HG03432 (cell line): ENCODE data around the gene NCF1.
A peak's percentile ranks its signal among the peaks of the same experiment; 100 is the strongest.
"Not testable (repeated sequence)": the region's sequence is repeated elsewhere in the genome, so short reads cannot be mapped to it uniquely, and the experiment has no call there.

Source experiments
- ATAC-seq: cut with Tn5 transposase; IDR thresholded peaks from one replicate; pipeline ENCODE4 v1.9.1; 2021; ENCODE audit warnings: mild to moderate bottlenecking, moderate library complexity; ENCODE audit not compliant: unreplicated experiment

NCF1 gene

DNA sequence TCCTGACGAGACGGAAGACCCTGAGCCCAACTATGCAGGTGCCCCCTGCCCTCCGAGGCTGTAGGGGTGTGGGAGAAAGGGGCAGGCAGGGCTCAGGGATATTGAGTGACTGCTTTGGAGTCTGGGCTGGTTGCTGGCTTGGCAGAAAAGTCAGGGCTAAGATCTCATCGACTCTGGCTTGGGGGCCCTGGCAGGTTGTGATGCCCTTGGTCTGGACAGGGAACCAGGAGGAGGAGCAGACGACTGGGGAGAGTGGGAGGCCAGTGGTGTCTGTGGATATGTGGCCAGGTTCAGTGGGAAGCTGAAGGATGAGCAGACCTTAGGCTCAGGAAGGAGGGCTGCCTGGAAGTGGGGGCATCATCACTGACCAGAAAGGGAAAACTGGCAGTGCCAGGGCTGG is 9.8 kb downstream of the NCF1 start:
- ATAC-seq, result not testable (repeated sequence)

DNA sequence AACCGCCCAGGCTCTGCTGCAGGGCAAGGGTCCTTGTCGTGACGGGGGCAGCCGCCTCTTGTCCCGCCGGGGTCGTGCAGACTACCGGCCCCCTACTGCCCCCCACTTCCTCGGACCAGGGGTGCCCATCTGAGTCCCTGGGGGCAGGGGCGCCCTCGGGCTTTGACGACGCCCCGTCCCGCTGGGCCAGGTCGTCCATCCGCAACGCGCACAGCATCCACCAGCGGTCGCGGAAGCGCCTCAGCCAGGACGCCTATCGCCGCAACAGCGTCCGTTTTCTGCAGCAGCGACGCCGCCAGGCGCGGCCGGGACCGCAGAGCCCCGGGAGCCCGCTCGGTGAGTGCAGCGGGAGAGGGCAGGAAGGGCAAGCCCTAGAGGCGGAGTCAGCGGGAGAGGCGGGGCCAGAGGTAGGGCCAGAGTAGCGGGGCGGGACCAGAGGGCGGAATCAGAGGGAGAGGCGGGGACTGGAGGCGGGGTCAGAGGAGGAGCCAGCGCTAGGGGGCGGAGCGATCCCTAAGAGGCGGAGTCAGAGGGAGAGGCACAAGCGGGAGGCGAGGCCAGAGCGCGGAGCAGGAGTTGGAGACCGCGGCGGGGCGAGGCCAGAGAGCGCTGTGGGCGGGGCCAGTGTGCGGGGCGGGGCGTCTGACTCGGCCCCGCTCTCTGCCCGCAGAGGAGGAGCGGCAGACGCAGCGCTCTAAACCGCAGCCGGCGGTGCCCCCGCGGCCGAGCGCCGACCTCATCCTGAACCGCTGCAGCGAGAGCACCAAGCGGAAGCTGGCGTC is 14.7 kb downstream of the NCF1 start:
- ATAC-seq, result peak; percentile 87

DNA sequence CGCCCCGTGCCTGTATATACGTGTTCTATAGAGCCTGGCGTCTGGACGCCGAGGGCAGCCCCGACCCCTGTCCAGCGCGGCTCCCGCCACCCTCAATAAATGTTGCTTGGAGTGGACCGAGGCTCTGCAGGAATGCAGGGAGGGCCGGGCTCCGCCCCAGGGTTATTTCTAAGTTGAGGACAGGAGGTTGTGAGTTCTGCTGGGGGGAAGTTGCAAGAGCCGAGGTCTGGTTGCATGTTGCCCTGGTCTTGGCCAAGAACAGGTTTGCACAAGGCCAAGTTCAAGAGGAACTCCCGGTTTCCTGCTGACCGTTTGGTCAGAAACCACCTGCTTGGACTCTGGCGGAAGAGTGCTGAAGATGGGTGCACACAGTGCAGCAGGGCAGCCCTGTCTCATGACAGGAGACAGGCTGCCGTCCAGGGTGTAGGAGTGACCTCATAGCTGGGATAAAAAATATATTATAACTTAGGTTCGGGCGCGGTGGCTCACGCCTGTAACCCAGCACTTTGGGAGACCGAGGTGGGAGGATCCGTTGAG is 15.5 kb downstream of the NCF1 start:
- ATAC-seq, result peak; percentile 11

DNA sequence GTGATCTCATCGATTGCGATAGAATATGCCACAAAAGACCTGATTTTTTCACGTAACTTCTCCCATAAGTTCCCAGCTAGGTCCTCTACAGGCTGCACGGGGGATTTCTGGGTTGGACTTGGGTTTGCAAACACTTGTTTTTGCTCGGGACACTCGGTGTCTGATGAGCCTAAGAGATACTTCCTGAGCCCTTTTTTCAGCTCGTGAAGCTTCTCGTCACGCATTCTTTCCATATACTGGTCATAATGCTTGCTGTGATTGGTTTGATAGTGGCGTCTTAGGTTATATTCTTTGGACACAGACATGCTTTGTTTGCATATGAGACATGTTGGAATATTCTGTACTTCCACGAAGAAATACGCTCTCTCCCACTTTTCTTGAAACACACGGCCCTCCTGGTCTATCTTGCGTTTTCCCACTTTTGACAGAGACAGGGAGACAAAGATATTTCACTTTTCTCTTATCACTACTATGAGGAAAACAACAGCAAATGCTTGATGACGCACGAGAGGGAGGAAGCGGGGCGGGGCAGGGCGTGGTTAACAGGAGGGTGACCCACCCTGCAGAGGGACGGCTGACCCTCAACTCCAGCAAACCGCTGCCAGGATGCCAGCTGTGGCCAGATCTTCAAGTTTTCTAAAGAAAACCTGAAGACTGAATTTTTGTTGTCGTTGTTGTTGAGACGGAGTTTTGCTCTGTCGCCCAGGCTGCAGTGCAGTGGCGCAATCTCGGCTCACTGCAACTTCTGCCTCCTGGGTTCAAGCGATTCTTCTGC is 24.2 kb downstream of the NCF1 start:
- ATAC-seq, result not testable (repeated sequence)

DNA sequence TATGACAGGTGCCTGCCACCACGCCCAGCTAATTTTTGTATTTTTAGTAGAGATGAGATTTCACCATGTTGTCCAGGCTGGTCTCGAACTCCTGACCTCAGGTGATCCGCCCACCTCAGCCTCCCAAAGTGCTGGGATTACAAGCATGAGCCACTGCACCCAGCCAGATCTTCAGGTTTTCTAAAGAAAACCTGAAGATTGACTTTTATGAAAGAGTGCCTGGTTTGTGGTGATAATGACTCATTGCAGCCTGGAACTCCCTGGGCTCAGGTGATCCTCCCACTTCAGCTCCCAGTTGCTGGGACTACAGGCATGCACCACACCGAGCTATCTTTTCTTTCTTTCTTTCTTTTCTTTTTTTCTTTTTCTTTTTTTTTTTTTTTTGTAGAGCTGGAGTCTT is 24.8 kb downstream of the NCF1 start:
- ATAC-seq, result not testable (repeated sequence)

DNA sequence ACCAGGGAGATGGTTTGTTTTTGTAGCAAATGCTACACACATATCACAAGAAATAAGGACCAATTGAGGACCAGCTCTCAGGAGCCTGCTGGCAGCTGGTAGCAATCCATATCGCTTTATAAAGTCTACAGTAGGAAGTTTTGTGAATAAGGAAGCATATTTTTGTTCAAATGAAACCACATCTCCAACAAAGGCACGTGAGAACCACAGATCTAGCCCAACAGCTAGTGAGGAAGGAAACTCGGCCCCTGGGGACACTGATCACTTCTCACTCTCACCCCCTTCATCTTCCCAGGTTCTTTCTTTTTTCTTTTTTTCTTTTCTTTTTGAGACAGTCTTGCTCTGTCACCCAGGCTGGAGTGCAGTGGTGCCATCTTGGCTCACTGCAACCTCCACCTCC is 42.1 kb downstream of the NCF1 start:
- not testable (repeated sequence) for ATAC-seq

DNA sequence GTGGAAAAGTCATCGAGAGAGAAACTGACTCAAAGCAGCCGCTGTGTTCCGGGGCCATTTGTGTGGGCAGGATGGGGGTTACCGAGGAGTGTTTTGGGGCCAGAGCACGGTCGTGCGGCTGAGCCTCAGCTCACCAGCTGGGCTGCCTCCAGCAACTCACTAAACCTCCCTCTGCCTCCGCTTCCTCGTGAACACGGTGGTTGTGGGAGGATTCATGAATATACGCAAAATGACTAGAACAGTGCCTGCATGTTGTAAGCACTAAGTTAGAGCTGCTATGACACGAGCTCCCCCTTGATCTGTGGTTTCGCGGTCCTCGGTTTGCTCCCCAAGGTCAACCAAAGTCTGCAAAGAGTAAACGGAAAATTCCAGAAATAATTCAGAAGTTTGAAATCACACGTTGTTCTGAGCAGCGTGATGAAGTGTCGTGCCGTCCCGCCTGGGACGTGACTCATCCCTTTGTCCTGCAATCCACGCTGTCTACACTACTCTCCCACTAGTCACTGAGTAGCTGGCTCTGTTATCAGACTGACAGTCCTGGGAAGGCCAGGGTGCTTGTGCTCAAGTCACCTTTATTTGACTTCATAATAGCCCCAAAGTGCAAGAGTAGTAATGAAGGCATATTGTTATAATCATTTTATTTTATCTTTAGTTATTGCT is 46.5 kb downstream of the NCF1 start:
- peak; percentile 93 for ATAC-seq

DNA sequence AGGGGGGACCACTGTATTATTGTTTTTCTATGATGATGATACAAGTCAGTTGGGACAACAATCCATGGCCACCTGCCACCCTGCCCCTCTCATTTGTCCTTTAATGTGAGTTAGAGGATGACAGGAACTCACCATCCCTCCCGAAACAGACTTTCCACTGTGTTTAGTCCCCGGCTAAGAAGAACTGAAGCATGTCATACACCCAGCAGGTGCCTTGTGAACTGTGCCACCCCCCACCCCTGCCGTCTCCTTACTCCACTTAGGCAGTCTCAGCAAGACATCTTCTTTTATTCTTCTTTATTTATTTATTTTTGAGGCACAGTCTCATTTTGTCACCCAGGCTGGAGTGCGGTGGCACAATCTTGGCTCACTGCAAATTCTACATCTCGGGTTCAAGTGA is 47.4 kb downstream of the NCF1 start:
- ATAC-seq, result not testable (repeated sequence)

DNA sequence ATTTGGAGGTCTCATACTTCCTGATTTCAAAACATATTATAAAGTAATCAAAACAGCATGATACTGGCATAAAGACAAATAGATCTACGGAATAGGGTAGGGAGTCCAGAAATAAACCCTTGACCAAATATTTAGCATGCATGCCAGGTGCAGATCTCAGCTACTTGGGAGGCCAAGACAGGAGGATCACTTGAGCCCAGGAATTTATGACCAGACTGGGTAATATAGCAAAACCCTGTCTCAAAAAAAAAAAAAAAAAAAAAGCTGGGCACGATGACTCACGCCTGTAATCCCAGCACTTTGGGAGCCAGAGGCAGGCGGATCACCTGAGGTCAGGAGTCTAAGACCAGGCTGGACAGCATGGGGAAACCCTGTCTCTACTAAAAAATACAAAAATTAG is 56.1 kb downstream of the NCF1 start:
- ATAC-seq, result not testable (repeated sequence)

DNA sequence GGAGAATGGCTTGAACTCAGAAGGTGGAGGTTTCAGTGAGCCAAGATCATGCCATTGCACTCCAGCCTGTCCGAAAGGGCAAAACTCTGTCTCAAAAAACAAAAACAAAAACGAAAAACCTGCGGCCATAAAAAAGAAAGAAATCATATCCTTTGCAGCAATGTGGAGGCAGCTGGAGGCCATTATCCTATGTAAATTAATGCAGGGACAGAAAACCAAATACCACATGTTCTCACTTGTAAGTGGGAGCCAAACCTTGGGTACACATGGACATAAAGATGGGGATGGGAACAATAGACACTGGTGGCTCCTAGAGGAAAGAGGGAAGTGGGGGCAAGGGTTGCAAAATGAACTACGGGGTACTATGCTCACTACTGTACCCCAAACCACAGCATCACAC is 56.6 kb downstream of the NCF1 start:
- not testable (repeated sequence) for ATAC-seq
